CD4-positive, alpha-beta T cell treated with Interleukin-17A for 4 hours (primary cell): ENCODE results near the gene SMARCD3.

Experiments used
- DNase-seq: peaks from one replicate; pipeline ENCODE4 v3.0.0-alpha.2; 2020; ENCODE audit warnings: mixed read lengths

Gene SMARCD3

GRCh38 chr7:151233804-151234203 lies 14.7 kb downstream of the SMARCD3 start:
- DNase-seq: no peak

- peak; percentile 71 for DNase-seq
Observed at GRCh38 chr7:151232917-151233701, 15.4 kb downstream of the SMARCD3 start.

GRCh38 chr7:151232091-151232916 lies 16.2 kb downstream of the SMARCD3 start, which contains the start of gene CHPF2:
CHPF2 (plus strand) TSS chr7:151232483; CDS start chr7:151234012, 1,529 bp downstream.
- DNase-seq: peak; percentile 91

- no peak for DNase-seq
Observed at GRCh38 chr7:151231080-151231479, 17.4 kb downstream of the SMARCD3 start.

- DNase-seq: no peak
Observed at GRCh38 chr7:151229249-151229648, 19.2 kb downstream of the SMARCD3 start.

- DNase-seq: no peak
Observed at GRCh38 chr7:151228024-151228866, 20.2 kb downstream of the SMARCD3 start.

- DNase-seq: peak; percentile 98
Observed at GRCh38 chr7:151226875-151227782, 21.4 kb downstream of the SMARCD3 start, which contains the start of gene ABCF2. ABCF2 (minus strand) TSS chr7:151227205; CDS start chr7:151226458, 747 bp downstream.

GRCh38 chr7:151226560-151226874 lies 22.0 kb downstream of the SMARCD3 start:
- DNase-seq: no peak

- no peak for DNase-seq
Observed at GRCh38 chr7:151225948-151226510, 22.5 kb downstream of the SMARCD3 start.

GRCh38 chr7:151223728-151224127 lies 24.8 kb downstream of the SMARCD3 start:
- no peak for DNase-seq

- no peak for DNase-seq
Observed at GRCh38 chr7:151218170-151218569, 30.3 kb downstream of the SMARCD3 start.

GRCh38 chr7:151215396-151215795 lies 33.1 kb downstream of the SMARCD3 start:
- DNase-seq: no peak

- DNase-seq: no peak
Observed at GRCh38 chr7:151213826-151214225, 34.7 kb downstream of the SMARCD3 start.

GRCh38 chr7:151212626-151213025 lies 35.9 kb downstream of the SMARCD3 start:
- DNase-seq: no peak

GRCh38 chr7:151211155-151211772 lies 37.2 kb downstream of the SMARCD3 start:
- DNase-seq: no peak

GRCh38 chr7:151210087-151210854 lies 38.2 kb downstream of the SMARCD3 start, which contains the start of gene H2BK1:
H2BK1 (minus strand) TSS chr7:151210488; CDS start chr7:151210318, 170 bp downstream.
- no peak for DNase-seq

- DNase-seq: no peak
Observed at GRCh38 chr7:151209588-151209987, 38.9 kb downstream of the SMARCD3 start.

- no peak for DNase-seq
Observed at GRCh38 chr7:151208253-151208862, 40.1 kb downstream of the SMARCD3 start.

GRCh38 chr7:151207804-151208203 lies 40.7 kb downstream of the SMARCD3 start:
- DNase-seq: no peak

GRCh38 chr7:151207315-151207714 lies 41.2 kb downstream of the SMARCD3 start:
- DNase-seq: no peak
